HG03045 (cell line): ENCODE data around the gene FNBP1.

ENCODE experiments used
- ATAC-seq: cut with Tn5 transposase; IDR thresholded peaks from one replicate; pipeline ENCODE4 v1.9.1; 2021; ENCODE audit warnings: mild to moderate bottlenecking, moderate library complexity; ENCODE audit not compliant: unreplicated experiment

The FNBP1 gene

GRCh38 chr9:129866394-129867135, 176.4 kb downstream of the FNBP1 start:
- no peak for ATAC-seq

- ATAC-seq, result no peak
Measured at GRCh38 chr9:129865668-129866320, 177.2 kb downstream of the FNBP1 start.

- no peak for ATAC-seq
Measured at GRCh38 chr9:129864991-129865647, 177.9 kb downstream of the FNBP1 start.

- no peak for ATAC-seq
Measured at GRCh38 chr9:129863059-129863690, 179.8 kb downstream of the FNBP1 start.

GRCh38 chr9:129861447-129861827, 181.6 kb downstream of the FNBP1 start:
- no peak for ATAC-seq

GRCh38 chr9:129860653-129861446, 182.1 kb downstream of the FNBP1 start:
- ATAC-seq, result no peak

- no peak for ATAC-seq
Measured at GRCh38 chr9:129858167-129858962, 184.6 kb downstream of the FNBP1 start.

GRCh38 chr9:129857207-129857606, 185.8 kb downstream of the FNBP1 start:
- ATAC-seq, result no peak

- ATAC-seq, result no peak
Measured at GRCh38 chr9:129854588-129855110, 188.3 kb downstream of the FNBP1 start.

GRCh38 chr9:129853614-129854013, 189.4 kb downstream of the FNBP1 start:
- no peak for ATAC-seq

- ATAC-seq, result no peak
Measured at GRCh38 chr9:129852579-129852978, 190.4 kb downstream of the FNBP1 start.

GRCh38 chr9:129851821-129852220, 191.2 kb downstream of the FNBP1 start:
- ATAC-seq, result no peak

- no peak for ATAC-seq
Measured at GRCh38 chr9:129850821-129851550, 192.0 kb downstream of the FNBP1 start.

- no peak for ATAC-seq
Measured at GRCh38 chr9:129849901-129850300, 193.1 kb downstream of the FNBP1 start.

GRCh38 chr9:129848712-129849441, 194.1 kb downstream of the FNBP1 start:
- no peak for ATAC-seq

GRCh38 chr9:129845373-129845772, 197.6 kb downstream of the FNBP1 start:
- ATAC-seq, result no peak

- ATAC-seq, result no peak
Measured at GRCh38 chr9:129841071-129841470, 201.9 kb downstream of the FNBP1 start.

GRCh38 chr9:129840034-129840433, 203.0 kb downstream of the FNBP1 start:
- ATAC-seq, result no peak
